ENCODE data around the gene METTL18.

The METTL18 gene

DNA sequence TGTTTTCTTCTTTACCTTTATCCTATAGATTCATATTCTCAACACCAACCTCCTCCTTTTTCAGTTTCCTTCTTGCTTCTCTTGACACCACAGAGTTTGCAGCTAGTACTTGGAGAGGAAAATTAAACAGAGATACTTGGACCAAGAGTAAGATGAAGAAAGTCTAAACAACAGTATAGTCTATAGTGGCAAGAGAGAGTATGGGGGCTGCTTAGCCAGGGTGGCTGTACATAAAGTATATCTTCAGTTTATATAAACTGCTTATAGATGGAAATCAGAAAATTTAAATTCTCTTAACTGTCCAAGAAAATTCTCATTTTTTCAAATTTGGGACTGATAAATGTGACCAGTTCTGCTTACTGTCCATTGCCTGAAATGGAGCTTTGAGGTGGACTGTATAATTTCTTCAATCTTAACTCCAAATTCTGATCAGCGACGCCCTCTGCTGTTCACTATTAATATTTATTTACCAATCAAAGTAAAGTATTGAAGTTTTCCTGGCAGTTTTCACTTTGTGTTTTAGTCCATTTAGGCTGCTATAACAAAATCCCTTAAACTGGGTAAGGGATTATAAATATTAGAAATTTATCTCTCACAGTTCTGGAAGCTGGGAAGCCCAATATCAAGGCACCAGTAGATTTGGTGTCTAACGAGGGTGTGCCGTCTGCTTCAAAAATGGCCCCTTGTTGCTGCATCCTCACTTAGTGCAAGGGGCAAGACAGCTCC is 14.8 kb upstream of the METTL18 start:
- Mint-ChIP-seq H3K9me3 (peaks cover 0 to 1% of the 10 kb centered on the region in 2 donors), H3K4me1 (no peaks in the 10 kb centered on the region), H3K4me3 (no peak overlapping the region), H3K27me3 (no peaks in the 10 kb centered on the region), H3K27ac (no peak overlapping the region), H3K36me3 (peaks cover 21 to 22% of the 10 kb centered on the region in 2 donors)
- DNase-seq (no peak), ATAC-seq (replicated peaks) (peak; percentile 29 to 52)

DNA sequence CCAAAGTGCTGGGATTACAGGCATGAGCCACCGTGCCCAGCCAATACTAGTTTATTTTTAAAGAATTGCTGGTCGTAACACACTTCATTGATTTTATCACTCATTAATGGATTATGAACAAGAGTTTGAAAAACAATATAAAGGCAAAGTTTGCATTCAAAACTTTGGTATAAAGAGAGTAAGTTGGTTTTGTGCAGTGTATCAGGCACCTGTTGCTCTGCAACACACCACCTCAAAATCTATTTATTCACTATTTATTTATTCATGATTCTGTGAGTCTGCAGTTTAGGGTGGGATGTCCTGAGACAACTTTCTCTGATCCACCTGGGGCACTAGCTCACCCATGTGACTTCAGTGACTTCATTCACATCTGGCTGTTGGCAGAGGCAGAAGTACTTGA is 10.2 kb upstream of the METTL18 start:
- DNase-seq = no peak
- Mint-ChIP-seq H3K4me3 (no peak overlapping the region), H3K4me1 (no peaks in the 10 kb centered on the region), H3K27me3 (no peaks in the 10 kb centered on the region), H3K9me3 (no peaks in the 10 kb centered on the region), H3K36me3 (peaks cover 11 to 12% of the 10 kb centered on the region in 2 donors), H3K27ac (no peak overlapping the region)
- no peak for ATAC-seq (replicated peaks)

GRCh38 chr1:169802888-169803287 is 8.2 kb upstream of the METTL18 start:
- no peaks in the 10 kb centered on the region for H3K4me1 Mint-ChIP-seq
- no peak overlapping the region for H3K27ac Mint-ChIP-seq
- no peaks in the 10 kb centered on the region for H3K9me3 Mint-ChIP-seq
- ATAC-seq (replicated peaks) (no peak), DNase-seq (no peak)
- no peaks in the 10 kb centered on the region for H3K27me3 Mint-ChIP-seq
- peaks cover 6 to 7% of the 10 kb centered on the region in 2 donors for H3K36me3 Mint-ChIP-seq
- H3K4me3 Mint-ChIP-seq = no peak overlapping the region

GRCh38 chr1:169797281-169797680 is 2.6 kb upstream of the METTL18 start:
- ATAC-seq (replicated peaks) (no peak), DNase-seq (no peak)
- Mint-ChIP-seq H3K4me3 (no peak overlapping the region), H3K4me1 (peaks cover 15 to 32% of the 10 kb centered on the region in 2 donors), H3K36me3 (peaks cover 7 to 10% of the 10 kb centered on the region in 2 donors), H3K27ac (no peak overlapping the region), H3K27me3 (no peaks in the 10 kb centered on the region), H3K9me3 (no peaks in the 10 kb centered on the region)

DNA sequence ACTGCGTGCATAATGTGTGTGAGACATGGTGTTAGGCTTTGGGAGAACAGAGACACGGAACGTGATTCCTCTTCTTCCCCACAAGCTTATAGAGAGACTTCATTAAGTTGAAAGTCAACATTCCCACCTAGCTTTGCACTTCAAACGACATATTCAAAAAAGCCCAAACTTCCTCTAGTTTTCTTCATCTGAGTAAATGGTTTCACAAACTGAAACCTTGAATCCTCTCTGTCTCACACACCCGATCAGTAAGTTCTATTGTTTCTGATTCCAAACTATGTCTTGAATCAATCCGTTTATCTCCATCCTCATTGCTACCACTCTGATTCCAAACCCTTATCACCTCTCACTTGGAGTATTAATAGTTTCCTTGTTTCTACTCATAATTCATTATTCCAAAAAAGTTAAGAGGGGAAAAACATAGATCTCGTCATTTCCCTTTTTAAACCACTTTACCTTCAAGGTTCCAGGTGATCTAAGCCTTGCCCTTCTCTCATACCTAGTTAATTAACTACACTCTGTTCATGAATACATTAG is 1.6 kb upstream of the METTL18 start:
- no peak for ATAC-seq (replicated peaks)

GRCh38 chr1:169795687-169796086 is 980 bp upstream of the METTL18 start:
- Mint-ChIP-seq H3K27me3 (no peaks in the 10 kb centered on the region), H3K9me3 (no peaks in the 10 kb centered on the region), H3K36me3 (peaks cover 14% of the 10 kb centered on the region in 2 donors), H3K27ac (peak overlapping the region; percentile 98), H3K4me3 (peak overlapping the region; percentile 95 to 97), H3K4me1 (peaks cover 19 to 41% of the 10 kb centered on the region in 2 donors)
- DNase-seq = no peak
- ATAC-seq (replicated peaks) = no peak

More for the DNA sequence above, 1.6 kb upstream of the METTL18 start:
- Mint-ChIP-seq H3K4me1 (peaks cover 19 to 41% of the 10 kb centered on the region in 2 donors), H3K9me3 (no peaks in the 10 kb centered on the region), H3K36me3 (peaks cover 14% of the 10 kb centered on the region in 2 donors), H3K27ac (peak overlapping the region; percentile 72), H3K4me3 (peak overlapping the region; percentile 95 to 97), H3K27me3 (no peaks in the 10 kb centered on the region)
- DNase-seq = no peak

GRCh38 chr1:169793730-169794129 is 977 bp downstream of the METTL18 start:
- peak overlapping the region; percentile 2 for H3K27ac Mint-ChIP-seq
- H3K36me3 Mint-ChIP-seq = peaks cover 14 to 22% of the 10 kb centered on the region in 2 donors
- H3K4me1 Mint-ChIP-seq = peaks cover 19 to 41% of the 10 kb centered on the region in 2 donors
- H3K4me3 Mint-ChIP-seq = peak overlapping the region; percentile 95 to 97
- H3K27me3 Mint-ChIP-seq = no peaks in the 10 kb centered on the region
- ATAC-seq (replicated peaks) = no peak
- no peak for DNase-seq
- H3K9me3 Mint-ChIP-seq = no peaks in the 10 kb centered on the region

- no peak for DNase-seq
- Mint-ChIP-seq H3K27me3 (peaks cover 12 to 20% of the 10 kb centered on the region in 2 donors), H3K36me3 (peaks cover 9 to 21% of the 10 kb centered on the region in 2 donors), H3K4me1 (peaks cover 6 to 17% of the 10 kb centered on the region in 2 donors), H3K9me3 (no peaks in the 10 kb centered on the region), H3K4me3 (no peak overlapping the region), H3K27ac (no peak overlapping the region)
- ATAC-seq (replicated peaks) = no peak
Measured at GRCh38 chr1:169788402-169788801, 6.3 kb downstream of the METTL18 start.

GRCh38 chr1:169786974-169787373 is 7.7 kb downstream of the METTL18 start:
- Mint-ChIP-seq H3K4me3 (no peak overlapping the region), H3K9me3 (no peaks in the 10 kb centered on the region), H3K27ac (no peak overlapping the region), H3K36me3 (peaks cover 2 to 12% of the 10 kb centered on the region in 2 donors), H3K27me3 (peaks cover 20 to 31% of the 10 kb centered on the region in 2 donors), H3K4me1 (peaks cover 4 to 5% of the 10 kb centered on the region in 2 donors)
- ATAC-seq (replicated peaks) (no peak), DNase-seq (no peak)

- H3K4me1 Mint-ChIP-seq = no peaks in the 10 kb centered on the region
- DNase-seq = no peak
- H3K27me3 Mint-ChIP-seq = peaks cover 22 to 35% of the 10 kb centered on the region in 2 donors
- H3K9me3 Mint-ChIP-seq = no peaks in the 10 kb centered on the region
- H3K36me3 Mint-ChIP-seq = peaks cover 0 to 4% of the 10 kb centered on the region in 2 donors
- no peak overlapping the region for H3K27ac Mint-ChIP-seq
- no peak for ATAC-seq (replicated peaks)
- H3K4me3 Mint-ChIP-seq = no peak overlapping the region
Measured at GRCh38 chr1:169785267-169785666, 9.4 kb downstream of the METTL18 start.

DNA sequence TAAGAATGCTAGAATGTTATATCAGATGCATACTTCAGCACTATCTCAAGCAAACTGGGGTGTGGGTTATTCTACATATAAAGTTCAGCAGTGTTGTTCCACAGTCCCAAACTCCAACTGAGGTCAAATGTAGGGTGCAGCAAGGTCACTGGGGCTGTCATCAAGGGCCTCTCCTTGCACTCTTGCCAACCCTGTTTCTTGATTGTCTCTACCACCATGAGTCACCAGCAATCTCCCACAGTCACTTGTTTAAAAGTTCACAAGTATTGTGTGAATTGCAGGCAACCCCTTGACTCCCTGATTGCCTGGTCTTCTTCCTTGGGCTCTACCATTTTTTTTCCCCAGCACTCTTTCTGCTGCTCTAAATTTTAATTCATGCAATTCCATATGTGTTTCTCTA is 10.6 kb downstream of the METTL18 start:
- H3K4me3 Mint-ChIP-seq = no peak overlapping the region
- H3K9me3 Mint-ChIP-seq = no peaks in the 10 kb centered on the region
- no peaks in the 10 kb centered on the region for H3K4me1 Mint-ChIP-seq
- no peak overlapping the region for H3K27ac Mint-ChIP-seq
- H3K27me3 Mint-ChIP-seq = peaks cover 22 to 35% of the 10 kb centered on the region in 2 donors
- DNase-seq (no peak), ATAC-seq (replicated peaks) (no peak)
- H3K36me3 Mint-ChIP-seq = no peaks in the 10 kb centered on the region

GRCh38 chr1:169782596-169782995 is 12.1 kb downstream of the METTL18 start:
- Mint-ChIP-seq H3K27me3 (peaks cover 22 to 34% of the 10 kb centered on the region in 2 donors), H3K4me3 (no peak overlapping the region), H3K36me3 (no peaks in the 10 kb centered on the region), H3K27ac (no peak overlapping the region), H3K4me1 (no peaks in the 10 kb centered on the region), H3K9me3 (no peaks in the 10 kb centered on the region)
- DNase-seq (no peak), ATAC-seq (replicated peaks) (no peak)

- DNase-seq = no peak
- peaks cover 16 to 24% of the 10 kb centered on the region in 2 donors for H3K27me3 Mint-ChIP-seq
- H3K4me1 Mint-ChIP-seq = no peaks in the 10 kb centered on the region
- no peak overlapping the region for H3K27ac Mint-ChIP-seq
- ATAC-seq (replicated peaks) = no peak
- no peaks in the 10 kb centered on the region for H3K36me3 Mint-ChIP-seq
- no peak overlapping the region for H3K4me3 Mint-ChIP-seq
- no peaks in the 10 kb centered on the region for H3K9me3 Mint-ChIP-seq
Measured at GRCh38 chr1:169779970-169780369, 14.7 kb downstream of the METTL18 start.

DNA sequence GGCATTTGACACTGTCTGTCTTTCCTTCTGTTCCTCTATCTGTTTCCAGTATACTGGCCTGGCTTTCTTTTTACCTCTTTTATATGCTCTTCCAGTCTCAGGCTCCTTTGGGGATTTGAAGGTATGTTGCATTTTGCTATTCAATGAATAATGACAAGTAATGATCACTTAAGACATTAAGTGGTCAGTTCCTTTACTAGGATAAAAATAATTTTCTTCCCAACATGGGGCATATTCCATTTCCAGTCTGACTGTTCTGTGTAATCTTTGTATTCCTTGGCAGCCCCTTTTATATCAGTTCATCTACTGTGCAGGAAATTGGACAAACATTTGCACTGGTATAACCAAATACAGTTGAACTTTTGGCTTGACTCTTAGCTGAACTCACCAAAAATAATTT is 15.6 kb downstream of the METTL18 start:
- H3K27ac Mint-ChIP-seq = no peak overlapping the region
- H3K9me3 Mint-ChIP-seq = no peaks in the 10 kb centered on the region
- H3K27me3 Mint-ChIP-seq = peaks cover 10 to 16% of the 10 kb centered on the region in 2 donors
- DNase-seq (no peak), ATAC-seq (replicated peaks) (no peak)
- H3K4me1 Mint-ChIP-seq = no peaks in the 10 kb centered on the region
- H3K36me3 Mint-ChIP-seq = no peaks in the 10 kb centered on the region
- H3K4me3 Mint-ChIP-seq = no peak overlapping the region

- ATAC-seq (replicated peaks) = no peak
- H3K4me1 Mint-ChIP-seq = no peaks in the 10 kb centered on the region
- no peaks in the 10 kb centered on the region for H3K27me3 Mint-ChIP-seq
- H3K9me3 Mint-ChIP-seq = no peaks in the 10 kb centered on the region
- H3K36me3 Mint-ChIP-seq = no peaks in the 10 kb centered on the region
- DNase-seq = no peak
- no peak overlapping the region for H3K4me3 Mint-ChIP-seq
- no peak overlapping the region for H3K27ac Mint-ChIP-seq
Measured at GRCh38 chr1:169776440-169776839, 18.3 kb downstream of the METTL18 start.

All from stimulated activated naive B cell treated with anti-CD40 and anti-IgM and Interleukin-4, amounts not matched to agents 10 μg/mL and 1 μg/mL and 100 μg/mL, for 72 hours (primary cell).